ENCODE measurements around the gene CCDC149.

GRCh38 chr4:24798036-24798610 is 114.7 kb downstream of the CCDC149 start:
- TF ChIP-seq POLR2AphosphoS5 (IDR thresholded peaks at IDR 0.05) (no peak), EP300 (IDR thresholded peaks at IDR 0.05) (no peak), POLR2A (IDR thresholded peaks at IDR 0.05) (no peak)
- TF ChIP-seq, protein P1, sequence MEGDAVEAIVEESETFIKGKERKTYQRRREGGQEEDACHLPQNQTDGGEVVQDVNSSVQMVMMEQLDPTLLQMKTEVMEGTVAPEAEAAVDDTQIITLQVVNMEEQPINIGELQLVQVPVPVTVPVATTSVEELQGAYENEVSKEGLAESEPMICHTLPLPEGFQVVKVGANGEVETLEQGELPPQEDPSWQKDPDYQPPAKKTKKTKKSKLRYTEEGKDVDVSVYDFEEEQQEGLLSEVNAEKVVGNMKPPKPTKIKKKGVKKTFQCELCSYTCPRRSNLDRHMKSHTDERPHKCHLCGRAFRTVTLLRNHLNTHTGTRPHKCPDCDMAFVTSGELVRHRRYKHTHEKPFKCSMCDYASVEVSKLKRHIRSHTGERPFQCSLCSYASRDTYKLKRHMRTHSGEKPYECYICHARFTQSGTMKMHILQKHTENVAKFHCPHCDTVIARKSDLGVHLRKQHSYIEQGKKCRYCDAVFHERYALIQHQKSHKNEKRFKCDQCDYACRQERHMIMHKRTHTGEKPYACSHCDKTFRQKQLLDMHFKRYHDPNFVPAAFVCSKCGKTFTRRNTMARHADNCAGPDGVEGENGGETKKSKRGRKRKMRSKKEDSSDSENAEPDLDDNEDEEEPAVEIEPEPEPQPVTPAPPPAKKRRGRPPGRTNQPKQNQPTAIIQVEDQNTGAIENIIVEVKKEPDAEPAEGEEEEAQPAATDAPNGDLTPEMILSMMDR (IDR thresholded peaks at IDR 0.05), result no peak
